GM12878 (cell line): ENCODE data around the gene UBAP1L. TPM values are rescaled to one million over a fixed set of nuclear protein-coding genes. Genes with fewer than 3 reads are reported as not detected.

ENCODE experiments used
- ATAC-seq: fragments of 200-7000 bp; cut with Tn5 transposase; 3 replicates; pipeline ENCODE4 v1.9.1; 2020; ENCODE audit warnings: mild to moderate bottlenecking, moderate library complexity
- BruUV-seq: library from RNA; stranded (reverse); fragments of 400-500 nt; replicated peaks from 2 replicates; lab custom pipeline; 2021; lab: Mats Ljungman, UMichigan
- CTCF ChIA-PET: fragments of 300-600 bp; sonication (Branson Sonifier 250); formaldehyde crosslinking; extraction: SDS; loops from one replicate; lab custom pipeline; 2021; ENCODE audit warnings: inconsistent platforms; lab: Yijun Ruan, JAX
- POLR2A ChIA-PET: fragments of 350-600 bp; formaldehyde crosslinking; extraction: SDS; loops from one replicate; lab custom pipeline; 2021; ENCODE audit warnings: inconsistent platforms; lab: Charles Lee
- RAD21 ChIA-PET: fragments of 300-600 bp; sonication (Branson Sonifier 250); formaldehyde crosslinking; loops from one replicate; lab custom pipeline; 2023; ENCODE audit warnings: antibody characterized with exemption; ENCODE audit not compliant: unreplicated experiment; lab: Charles Lee
- SMC1A ChIA-PET: fragments of 300-600 bp; sonication (Branson Sonifier 250); formaldehyde crosslinking; loops from one replicate; lab custom pipeline; 2023; ENCODE audit not compliant: unreplicated experiment, uncharacterized antibody; lab: Charles Lee
- DNase-seq: peaks from one replicate; pipeline ENCODE4 v3.0.0-alpha.2; 2011; ENCODE audit warnings: low read depth, low spot score
- FAIRE-seq: peaks from 3 replicates; lab custom pipeline; 2011; peaks lifted over from hg19 to GRCh38; lab: Jason Lieb, UNC
- H2AFZ ChIP-seq: 2 replicates; pipeline ENCODE4 v1.6.0; 2011; ENCODE audit warnings: low read depth, low read length, control low read depth; ENCODE audit not compliant: control insufficient read depth
- H3K27ac ChIP-seq: 2 replicates; pipeline ENCODE4 v1.5.1; 2011; ENCODE audit warnings: control low read depth; ENCODE audit not compliant: control insufficient read depth, insufficient read depth
- H3K27me3 ChIP-seq, 2 experiments: replicated peaks in 1 of 2; 2 replicates each; pipeline versions ENCODE4 v1.6.0 to v1.6.1; 2011; ENCODE audit warnings: low read length in 1 of 2; ENCODE audit not compliant: control insufficient read depth in 2 of 2, insufficient read depth in 2 of 2
- H3K36me3 ChIP-seq, 2 experiments: 2 replicates each; pipeline ENCODE4 v1.5.1; 2011; ENCODE audit warnings: low read length in 1 of 2; ENCODE audit not compliant: control insufficient read depth in 2 of 2, insufficient read depth in 2 of 2
- H3K4me1 ChIP-seq: 2 replicates; pipeline ENCODE4 v1.6.1; 2011; ENCODE audit warnings: mild to moderate bottlenecking, low read length, moderate library complexity, mixed read lengths; ENCODE audit not compliant: control insufficient read depth, insufficient read depth
- H3K4me2 ChIP-seq: 2 replicates; pipeline ENCODE4 v1.6.0; 2011; ENCODE audit warnings: control low read depth; ENCODE audit not compliant: control insufficient read depth, insufficient read depth
- H3K4me3 ChIP-seq: fragments of 200-600 bp; sonication (generic); 2 replicates; pipeline ENCODE4 v1.5.1; 2016
- H3K79me2 ChIP-seq: 2 replicates; pipeline ENCODE4 v1.6.0; 2011; ENCODE audit warnings: low read length; ENCODE audit not compliant: control insufficient read depth, insufficient read depth
- H3K9ac ChIP-seq: 2 replicates; pipeline ENCODE4 v1.8.0; 2011; ENCODE audit warnings: low read length, control low read depth, mixed read lengths; ENCODE audit not compliant: control insufficient read depth, insufficient read depth
- H3K9me3 ChIP-seq: replicated peaks from 3 replicates; pipeline ENCODE4 v1.5.1; 2011; ENCODE audit warnings: mild to moderate bottlenecking, low read length; ENCODE audit not compliant: control insufficient read depth, insufficient read depth
- H4K20me1 ChIP-seq: 2 replicates; pipeline ENCODE4 v1.6.0; 2011; ENCODE audit not compliant: control insufficient read depth, insufficient read depth
- CBX3 ChIP-seq: fragments of 200-600 bp; sonication (generic); IDR thresholded peaks from 2 replicates; pipeline ENCODE4 v1.6.1; 2016; ENCODE audit warnings: low read depth, borderline replicate concordance
- CREM ChIP-seq: IDR thresholded peaks from 2 replicates; pipeline ENCODE4 v1.6.1; 2014; ENCODE audit warnings: antibody characterized with exemption, low read depth
- GABPA ChIP-seq: IDR thresholded peaks from 2 replicates; pipeline ENCODE4 v1.6.1; 2014; ENCODE audit warnings: antibody characterized with exemption, low read depth, mild to moderate bottlenecking, inconsistent platforms
- RFX5 ChIP-seq: IDR thresholded peaks from 2 replicates; pipeline ENCODE4 v1.6.1; 2011; ENCODE audit warnings: low read depth, low read length, improper control_type of control experiment
- SREBF1 ChIP-seq: IDR thresholded peaks from 2 replicates; pipeline ENCODE4 v1.6.1; 2012; ENCODE audit warnings: mild to moderate bottlenecking, low read length
- ZNF622 ChIP-seq: fragments of 450-650 bp; IDR thresholded peaks from 2 replicates; pipeline ENCODE4 v1.6.1; 2017; ENCODE audit warnings: mild to moderate bottlenecking, inconsistent platforms
- WGBS: methylation state at CpG from one replicate; pipeline ENCODE4 v1.1.6; 2016; ENCODE audit warnings: low lambda C conversion rate; ENCODE audit not compliant: insufficient replicate concordance, insufficient coverage; ENCODE audit errors: missing lambda C conversion rate; 5-methylcytosine and 5-hydroxymethylcytosine counted together
- in situ Hi-C: fragments of 300-500 bp; cut with MboI; formaldehyde crosslinking; loops from 9 replicates; pipeline ENCODE4 v1.14.3; 2018; ENCODE audit warnings: mixed read lengths
- intact Hi-C: fragments of 100-400 bp; cut with micrococcal nuclease; formaldehyde crosslinking; loops from one replicate; pipeline ENCODE4 v1.14.2; 2022; ENCODE audit not compliant: unreplicated experiment
- polyA plus RNA-seq, 11 experiments: library from polyadenylated mRNA; depleted of rRNA in 4 of 11; unstranded in 6 of 11; stranded (reverse) in 5 of 11; fragments of >200 nt; fragmentation: Nextera tagmentation in 4 of 11; fragmentation: Illumina TruSeq in 1 of 11; extraction: Ambion mirVana in 4 of 11; extraction: Trizol in 1 of 11; gene quantifications; 1 replicate in 1 of 11; 2 replicates in 10 of 11; pipeline versions ENCODE4 v1.2.1 to v1.2.3, GENCODE V29; 2011 to 2016; ENCODE audit warnings: inconsistent platforms in 2 of 11, missing spikeins in 2 of 11, low read depth in 1 of 11
- total RNA-seq, 4 experiments: library from RNA; depleted of rRNA in 3 of 4; stranded (reverse); fragments of >200 nt in 3 of 4; fragmentation: Illumina TruSeq in 1 of 4; extraction: Trizol in 1 of 4; gene quantifications; 2 replicates each; pipeline versions ENCODE4 v1.2.1 to v1.2.3, GENCODE V29; 2013 to 2021
- TF ChIP-seq, protein P1 (sequence below): fragments of 450-650 bp; formaldehyde crosslinking; IDR thresholded peaks from 2 replicates; pipeline ENCODE4 v1.4.0; 2022; ENCODE audit warnings: mild to moderate bottlenecking, moderate library complexity
- TF ChIP-seq, protein P2 (sequence below): fragments of 450-650 bp; IDR thresholded peaks from 2 replicates; pipeline ENCODE4 v1.6.1; 2017; ENCODE audit warnings: mild to moderate bottlenecking
- TF ChIP-seq, protein P3 (sequence below): fragments of 450-650 bp; formaldehyde crosslinking; IDR thresholded peaks from 2 replicates; pipeline ENCODE4 v1.5.0; 2022; ENCODE audit warnings: mild to moderate bottlenecking, missing genetic modification characterization
- TF ChIP-seq, protein P4 (sequence below): fragments of 450-650 bp; IDR thresholded peaks from 2 replicates; pipeline ENCODE4 v1.6.1; 2017; ENCODE audit warnings: mild to moderate bottlenecking, low read depth, inconsistent platforms; ENCODE audit not compliant: poor library complexity, severe bottlenecking

Gene UBAP1L
- total and polyA plus RNA-seq, 10 of the 15 experiments (the other 5 are each of a cell fraction or from before 2014, with no cell fraction given), result 0.03 to 2.6 (median 1.0) TPM

DNA sequence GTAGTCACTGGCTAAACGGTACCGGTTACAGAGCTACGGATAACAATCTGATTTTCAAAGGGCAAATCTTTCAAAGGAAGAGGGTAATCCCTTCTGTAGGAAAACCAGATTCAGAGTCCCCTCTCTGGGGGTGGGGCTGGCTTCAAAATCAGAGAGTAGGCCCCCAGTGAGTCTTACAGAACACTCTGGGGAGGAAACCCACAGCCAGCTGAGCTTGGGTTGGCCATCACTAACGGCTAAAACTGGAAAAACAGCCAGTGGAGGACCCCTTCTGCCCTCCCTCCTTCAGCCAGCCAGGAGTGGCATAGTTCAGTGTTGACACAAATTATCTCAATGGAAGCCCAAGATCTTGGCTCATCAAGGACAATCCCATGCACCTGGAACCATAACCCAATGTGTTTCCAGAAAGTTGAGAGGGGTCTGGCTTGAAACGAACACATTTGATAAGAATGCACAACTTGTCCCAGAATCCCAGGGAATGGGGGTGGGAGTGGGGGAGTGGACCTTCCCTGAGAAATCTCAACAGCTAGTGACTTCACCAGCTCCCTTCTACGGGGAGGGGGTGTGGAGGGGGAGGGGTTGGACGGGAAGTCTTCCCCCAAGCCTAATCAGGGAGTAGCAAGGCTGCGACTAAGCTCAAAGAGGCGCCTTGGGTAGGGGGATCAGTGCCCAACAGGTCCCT, 48.2 kb downstream of the UBAP1L start:
- peaks cover 0 to 2% of the 10 kb centered on the region in 2 experiments for H3K27me3 ChIP-seq
- H3K79me2 ChIP-seq, result no peaks in the 10 kb centered on the region
- no peak overlapping the region for H3K4me2 ChIP-seq
- POLR2A ChIA-PET, result interaction anchor here (0.7 kb wide), 1 partner anchor 11 kb away, joined by 3 read pairs; no protein-coding TSS in a partner anchor
- intact Hi-C loops (no loop called here), in situ Hi-C loops (no loop called here)
- H2AFZ ChIP-seq, result no peak overlapping the region
- no peaks in the 10 kb centered on the region for H3K36me3 ChIP-seq
- H3K4me3 ChIP-seq, result no peak overlapping the region
- no TSS peak for BruUV-seq
- DNase-seq, result no peak
- CTCF ChIA-PET, result interaction anchor here (0.6 to 1.1 kb wide), 3 partner anchors 14 to 257 kb away, joined by 3 read pairs; no protein-coding TSS in a partner anchor
- H4K20me1 ChIP-seq, result no peaks in the 10 kb centered on the region
- WGBS, result 40% methylated on average over 9 of the region's 9 CpGs
- no peak overlapping the region for H3K27ac ChIP-seq
- RAD21 ChIA-PET, result no interaction called here
- H3K4me1 ChIP-seq, result no peaks in the 10 kb centered on the region
- no peak for ATAC-seq
- no peak for FAIRE-seq
- TF ChIP-seq, protein P1, sequence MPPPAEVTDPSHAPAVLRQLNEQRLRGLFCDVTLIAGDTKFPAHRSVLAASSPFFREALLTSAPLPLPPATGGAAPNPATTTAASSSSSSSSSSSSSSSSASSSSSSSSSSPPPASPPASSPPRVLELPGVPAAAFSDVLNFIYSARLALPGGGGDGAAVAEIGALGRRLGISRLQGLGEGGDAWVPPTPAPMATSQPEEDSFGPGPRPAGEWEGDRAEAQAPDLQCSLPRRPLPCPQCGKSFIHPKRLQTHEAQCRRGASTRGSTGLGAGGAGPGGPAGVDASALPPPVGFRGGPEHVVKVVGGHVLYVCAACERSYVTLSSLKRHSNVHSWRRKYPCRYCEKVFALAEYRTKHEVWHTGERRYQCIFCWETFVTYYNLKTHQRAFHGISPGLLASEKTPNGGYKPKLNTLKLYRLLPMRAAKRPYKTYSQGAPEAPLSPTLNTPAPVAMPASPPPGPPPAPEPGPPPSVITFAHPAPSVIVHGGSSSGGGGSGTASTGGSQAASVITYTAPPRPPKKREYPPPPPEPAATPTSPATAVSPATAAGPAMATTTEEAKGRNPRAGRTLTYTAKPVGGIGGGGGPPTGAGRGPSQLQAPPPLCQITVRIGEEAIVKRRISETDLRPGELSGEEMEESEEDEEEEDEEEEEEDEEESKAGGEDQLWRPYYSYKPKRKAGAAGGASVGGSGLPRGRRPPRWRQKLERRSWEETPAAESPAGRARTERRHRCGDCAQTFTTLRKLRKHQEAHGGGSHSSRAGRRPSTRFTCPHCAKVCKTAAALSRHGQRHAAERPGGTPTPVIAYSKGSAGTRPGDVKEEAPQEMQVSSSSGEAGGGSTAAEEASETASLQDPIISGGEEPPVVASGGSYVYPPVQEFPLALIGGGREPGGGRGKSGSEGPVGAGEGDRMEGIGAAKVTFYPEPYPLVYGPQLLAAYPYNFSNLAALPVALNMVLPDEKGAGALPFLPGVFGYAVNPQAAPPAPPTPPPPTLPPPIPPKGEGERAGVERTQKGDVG (CRISPR knock-in tag), result no peak
- TF ChIP-seq, protein P2, sequence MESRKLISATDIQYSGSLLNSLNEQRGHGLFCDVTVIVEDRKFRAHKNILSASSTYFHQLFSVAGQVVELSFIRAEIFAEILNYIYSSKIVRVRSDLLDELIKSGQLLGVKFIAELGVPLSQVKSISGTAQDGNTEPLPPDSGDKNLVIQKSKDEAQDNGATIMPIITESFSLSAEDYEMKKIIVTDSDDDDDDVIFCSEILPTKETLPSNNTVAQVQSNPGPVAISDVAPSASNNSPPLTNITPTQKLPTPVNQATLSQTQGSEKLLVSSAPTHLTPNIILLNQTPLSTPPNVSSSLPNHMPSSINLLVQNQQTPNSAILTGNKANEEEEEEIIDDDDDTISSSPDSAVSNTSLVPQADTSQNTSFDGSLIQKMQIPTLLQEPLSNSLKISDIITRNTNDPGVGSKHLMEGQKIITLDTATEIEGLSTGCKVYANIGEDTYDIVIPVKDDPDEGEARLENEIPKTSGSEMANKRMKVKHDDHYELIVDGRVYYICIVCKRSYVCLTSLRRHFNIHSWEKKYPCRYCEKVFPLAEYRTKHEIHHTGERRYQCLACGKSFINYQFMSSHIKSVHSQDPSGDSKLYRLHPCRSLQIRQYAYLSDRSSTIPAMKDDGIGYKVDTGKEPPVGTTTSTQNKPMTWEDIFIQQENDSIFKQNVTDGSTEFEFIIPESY, result no peak
- TF ChIP-seq CREM (no peak), ZNF622 (no peak), CBX3 (no peak), SREBF1 (no peak), RFX5 (no peak), GABPA (no peak)
- TF ChIP-seq, protein P3, sequence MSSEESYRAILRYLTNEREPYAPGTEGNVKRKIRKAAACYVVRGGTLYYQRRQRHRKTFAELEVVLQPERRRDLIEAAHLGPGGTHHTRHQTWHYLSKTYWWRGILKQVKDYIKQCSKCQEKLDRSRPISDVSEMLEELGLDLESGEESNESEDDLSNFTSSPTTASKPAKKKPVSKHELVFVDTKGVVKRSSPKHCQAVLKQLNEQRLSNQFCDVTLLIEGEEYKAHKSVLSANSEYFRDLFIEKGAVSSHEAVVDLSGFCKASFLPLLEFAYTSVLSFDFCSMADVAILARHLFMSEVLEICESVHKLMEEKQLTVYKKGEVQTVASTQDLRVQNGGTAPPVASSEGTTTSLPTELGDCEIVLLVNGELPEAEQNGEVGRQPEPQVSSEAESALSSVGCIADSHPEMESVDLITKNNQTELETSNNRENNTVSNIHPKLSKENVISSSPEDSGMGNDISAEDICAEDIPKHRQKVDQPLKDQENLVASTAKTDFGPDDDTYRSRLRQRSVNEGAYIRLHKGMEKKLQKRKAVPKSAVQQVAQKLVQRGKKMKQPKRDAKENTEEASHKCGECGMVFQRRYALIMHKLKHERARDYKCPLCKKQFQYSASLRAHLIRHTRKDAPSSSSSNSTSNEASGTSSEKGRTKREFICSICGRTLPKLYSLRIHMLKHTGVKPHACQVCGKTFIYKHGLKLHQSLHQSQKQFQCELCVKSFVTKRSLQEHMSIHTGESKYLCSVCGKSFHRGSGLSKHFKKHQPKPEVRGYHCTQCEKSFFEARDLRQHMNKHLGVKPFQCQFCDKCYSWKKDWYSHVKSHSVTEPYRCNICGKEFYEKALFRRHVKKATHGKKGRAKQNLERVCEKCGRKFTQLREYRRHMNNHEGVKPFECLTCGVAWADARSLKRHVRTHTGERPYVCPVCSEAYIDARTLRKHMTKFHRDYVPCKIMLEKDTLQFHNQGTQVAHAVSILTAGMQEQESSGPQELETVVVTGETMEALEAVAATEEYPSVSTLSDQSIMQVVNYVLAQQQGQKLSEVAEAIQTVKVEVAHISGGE (CRISPR knock-in tag), result no peak
- TF ChIP-seq, protein P4, sequence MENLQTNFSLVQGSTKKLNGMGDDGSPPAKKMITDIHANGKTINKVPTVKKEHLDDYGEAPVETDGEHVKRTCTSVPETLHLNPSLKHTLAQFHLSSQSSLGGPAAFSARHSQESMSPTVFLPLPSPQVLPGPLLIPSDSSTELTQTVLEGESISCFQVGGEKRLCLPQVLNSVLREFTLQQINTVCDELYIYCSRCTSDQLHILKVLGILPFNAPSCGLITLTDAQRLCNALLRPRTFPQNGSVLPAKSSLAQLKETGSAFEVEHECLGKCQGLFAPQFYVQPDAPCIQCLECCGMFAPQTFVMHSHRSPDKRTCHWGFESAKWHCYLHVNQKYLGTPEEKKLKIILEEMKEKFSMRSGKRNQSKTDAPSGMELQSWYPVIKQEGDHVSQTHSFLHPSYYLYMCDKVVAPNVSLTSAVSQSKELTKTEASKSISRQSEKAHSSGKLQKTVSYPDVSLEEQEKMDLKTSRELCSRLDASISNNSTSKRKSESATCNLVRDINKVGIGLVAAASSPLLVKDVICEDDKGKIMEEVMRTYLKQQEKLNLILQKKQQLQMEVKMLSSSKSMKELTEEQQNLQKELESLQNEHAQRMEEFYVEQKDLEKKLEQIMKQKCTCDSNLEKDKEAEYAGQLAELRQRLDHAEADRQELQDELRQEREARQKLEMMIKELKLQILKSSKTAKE, result no peak
- no peaks in the 10 kb centered on the region for H3K9me3 ChIP-seq
- SMC1A ChIA-PET, result interaction anchor here (0.6 to 1.5 kb wide), 2 partner anchors 13 to 365 kb away, joined by 3 to 4 read pairs; no protein-coding TSS in a partner anchor
- H3K9ac ChIP-seq, result no peak overlapping the region
